DOHH2 (cell line): Measurements from ENCODE around the gene TDRD10.

ENCODE experiments used
- EZH2phosphoT487 ChIP-seq: fragments of 200-600 bp; sonication (generic); IDR thresholded peaks from 2 replicates; pipeline ENCODE4 v1.6.1; 2017; ENCODE audit warnings: borderline replicate concordance, mild to moderate bottlenecking, antibody characterized with exemption, low read length, moderate library complexity, mixed read lengths
- TF ChIP-seq, protein P1 (sequence below): fragments of 200-600 bp; sonication (generic); IDR thresholded peaks from one replicate; pipeline ENCODE4 v1.5.1; 2014; ENCODE audit warnings: antibody characterized with exemption, mild to moderate bottlenecking, low read depth, low read length; ENCODE audit not compliant: poor library complexity, severe bottlenecking

GRCh38 chr1:154550657-154551056 lies 48.6 kb downstream of the TDRD10 start:
- TF ChIP-seq, protein P1, sequence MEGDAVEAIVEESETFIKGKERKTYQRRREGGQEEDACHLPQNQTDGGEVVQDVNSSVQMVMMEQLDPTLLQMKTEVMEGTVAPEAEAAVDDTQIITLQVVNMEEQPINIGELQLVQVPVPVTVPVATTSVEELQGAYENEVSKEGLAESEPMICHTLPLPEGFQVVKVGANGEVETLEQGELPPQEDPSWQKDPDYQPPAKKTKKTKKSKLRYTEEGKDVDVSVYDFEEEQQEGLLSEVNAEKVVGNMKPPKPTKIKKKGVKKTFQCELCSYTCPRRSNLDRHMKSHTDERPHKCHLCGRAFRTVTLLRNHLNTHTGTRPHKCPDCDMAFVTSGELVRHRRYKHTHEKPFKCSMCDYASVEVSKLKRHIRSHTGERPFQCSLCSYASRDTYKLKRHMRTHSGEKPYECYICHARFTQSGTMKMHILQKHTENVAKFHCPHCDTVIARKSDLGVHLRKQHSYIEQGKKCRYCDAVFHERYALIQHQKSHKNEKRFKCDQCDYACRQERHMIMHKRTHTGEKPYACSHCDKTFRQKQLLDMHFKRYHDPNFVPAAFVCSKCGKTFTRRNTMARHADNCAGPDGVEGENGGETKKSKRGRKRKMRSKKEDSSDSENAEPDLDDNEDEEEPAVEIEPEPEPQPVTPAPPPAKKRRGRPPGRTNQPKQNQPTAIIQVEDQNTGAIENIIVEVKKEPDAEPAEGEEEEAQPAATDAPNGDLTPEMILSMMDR: no peak
- no peak for TF ChIP-seq EZH2phosphoT487
